ENCODE results near the gene TMEM178B.

- no peak for TF ChIP-seq CTCF (IDR thresholded peaks at IDR 0.05)
- no peak for TF ChIP-seq POLR2AphosphoS5 (IDR thresholded peaks at IDR 0.05)
- TF ChIP-seq POLR2A (IDR thresholded peaks at IDR 0.05; ENCODE audit: low read depth): no peak
- TF ChIP-seq EP300 (IDR thresholded peaks at IDR 0.05): no peak
Observed at GRCh38 chr7:141203586-141203985, 129.7 kb downstream of the TMEM178B start.

Data from esophagus muscularis mucosa (tissue), 4 donors.